Astrocyte (in vitro differentiated cells and primary cell): Measurements from ENCODE around the gene PLXND1.
"Not testable (repeated sequence)": the region's sequence is repeated elsewhere in the genome, so short reads cannot be mapped to it uniquely, and the experiment has no call there.

Experiments
- CTCF ChIP-seq: IDR thresholded peaks from 2 replicates; pipeline ENCODE4 v1.5.1; 2011; ENCODE audit warnings: low read depth, mild to moderate bottlenecking, inconsistent platforms, low read length, moderate library complexity; ENCODE audit not compliant: insufficient read depth
- EZH2 ChIP-seq: IDR thresholded peaks from 2 replicates; pipeline ENCODE4 v1.6.1; 2012; ENCODE audit warnings: mild to moderate bottlenecking, low read length, inconsistent platforms; ENCODE audit not compliant: insufficient read depth

- not testable (repeated sequence) for TF ChIP-seq CTCF, EZH2
These were observed 91.2 kb downstream of the PLXND1 start for GRCh38 chr3:129515108-129515820.
